WTC11 (cell line): ENCODE results near the gene PSME2. TPM values are rescaled to one million over a fixed set of nuclear protein-coding genes. Genes with fewer than 3 reads are reported as not detected.
A peak's percentile ranks its signal among the peaks of the same experiment; 100 is the strongest.

Experiments
- ATAC-seq: fragments of 200-7000 bp; cut with Tn5 transposase; 2 replicates; pipeline ENCODE4 v1.10.0; 2021; ENCODE audit warnings: mild to moderate bottlenecking, moderate library complexity
- CTCF ChIA-PET: fragments of 300-600 bp; sonication (Branson Sonifier 250); formaldehyde crosslinking; loops from one replicate; lab custom pipeline; 2021; ENCODE audit warnings: antibody characterized with exemption; lab: Charles Lee
- POLR2A ChIA-PET: fragments of 350-600 bp; sonication (Branson Sonifier 250); formaldehyde crosslinking; loops from one replicate; lab custom pipeline; 2021; ENCODE audit warnings: antibody characterized with exemption; lab: Charles Lee
- DNase-seq: peaks from one replicate; pipeline ENCODE4 v3.0.0; 2021; ENCODE audit warnings: low spot score
- H3K27ac Mint-ChIP-seq: 2 replicates; pipeline ENCODE4 v1.8.0; 2021; ENCODE audit warnings: mixed read lengths
- H3K27me3 Mint-ChIP-seq: 2 replicates; pipeline ENCODE4 v1.8.0; 2021; ENCODE audit warnings: low read depth, mild to moderate bottlenecking, moderate library complexity, mixed read lengths
- H3K36me3 Mint-ChIP-seq: 2 replicates; pipeline ENCODE4 v1.8.0; 2021; ENCODE audit warnings: mixed read lengths
- H3K4me1 Mint-ChIP-seq: 2 replicates; pipeline ENCODE4 v1.8.0; 2022; ENCODE audit warnings: mixed read lengths
- H3K4me3 Mint-ChIP-seq: 2 replicates; pipeline ENCODE4 v1.8.0; 2021; ENCODE audit warnings: mild to moderate bottlenecking, moderate library complexity, mixed read lengths
- H3K9me3 Mint-ChIP-seq: 2 replicates; pipeline ENCODE4 v1.8.0; 2021; ENCODE audit warnings: mixed read lengths
- ATF3 ChIP-seq: sonication (generic); formaldehyde crosslinking; conservative IDR thresholded peaks from 2 replicates; pipeline ENCODE4 v1.8.1; 2022; ENCODE audit warnings: mild to moderate bottlenecking, missing genetic modification reagents
- E2F5 ChIP-seq: sonication (generic); formaldehyde crosslinking; IDR thresholded peaks from 2 replicates; pipeline ENCODE4 v1.8.1; 2022; ENCODE audit warnings: mild to moderate bottlenecking, moderate library complexity, missing genetic modification reagents
- ELF4 ChIP-seq: sonication (generic); formaldehyde crosslinking; IDR thresholded peaks from 2 replicates; pipeline ENCODE4 v1.8.1; 2022; ENCODE audit warnings: low read depth, mild to moderate bottlenecking, moderate library complexity, missing genetic modification reagents
- ERG ChIP-seq: fragments of 250-450 bp; sonication (Bioruptor Pico); IDR thresholded peaks from 2 replicates; pipeline ENCODE4 v1.8.0; 2021; ENCODE audit warnings: mild to moderate bottlenecking
- FOXJ3 ChIP-seq: sonication (generic); formaldehyde crosslinking; IDR thresholded peaks from 2 replicates; pipeline ENCODE4 v1.9.0; 2021; ENCODE audit warnings: missing genetic modification reagents, mild to moderate bottlenecking, borderline replicate concordance
- FOXP1 ChIP-seq: sonication (generic); formaldehyde crosslinking; IDR thresholded peaks from 2 replicates; pipeline ENCODE4 v1.8.0; 2022; ENCODE audit warnings: missing genetic modification reagents, mild to moderate bottlenecking, moderate library complexity, borderline replicate concordance
- GABPB1 ChIP-seq: sonication (generic); formaldehyde crosslinking; IDR thresholded peaks from 2 replicates; pipeline ENCODE4 v1.8.1; 2023; ENCODE audit warnings: mild to moderate bottlenecking, missing genetic modification reagents
- GRHL2 ChIP-seq: fragments of 250-450 bp; sonication (Bioruptor Pico); IDR thresholded peaks from 2 replicates; pipeline ENCODE4 v1.8.0; 2022; ENCODE audit warnings: mild to moderate bottlenecking, moderate library complexity; ENCODE audit not compliant: insufficient replicate concordance, severe bottlenecking
- MLX ChIP-seq: sonication (generic); formaldehyde crosslinking; IDR thresholded peaks from 2 replicates; pipeline ENCODE4 v1.8.1; 2023; ENCODE audit warnings: mild to moderate bottlenecking, missing genetic modification reagents, moderate library complexity
- MXD4 ChIP-seq: fragments of 250-450 bp; sonication (Bioruptor Pico); IDR thresholded peaks from 2 replicates; pipeline ENCODE4 v1.8.0; 2021; ENCODE audit warnings: mild to moderate bottlenecking, moderate library complexity, borderline replicate concordance
- NFATC4 ChIP-seq: fragments of 250-450 bp; sonication (Bioruptor Pico); IDR thresholded peaks from 2 replicates; pipeline ENCODE4 v1.9.0; 2021; ENCODE audit warnings: mild to moderate bottlenecking
- OVOL2 ChIP-seq: fragments of 250-450 bp; sonication (Bioruptor Pico); IDR thresholded peaks from 2 replicates; pipeline ENCODE4 v1.9.0; 2021; ENCODE audit warnings: mild to moderate bottlenecking, borderline replicate concordance
- SOX15 ChIP-seq: fragments of 250-450 bp; sonication (Bioruptor Pico); IDR thresholded peaks from 2 replicates; pipeline ENCODE4 v1.9.0; 2021; ENCODE audit warnings: mild to moderate bottlenecking
- TP53 ChIP-seq: sonication (generic); formaldehyde crosslinking; IDR thresholded peaks from 2 replicates; pipeline ENCODE4 v1.8.1; 2023; ENCODE audit warnings: mild to moderate bottlenecking, missing genetic modification reagents
- ZNF671 ChIP-seq: fragments of 250-450 bp; sonication (Bioruptor Pico); IDR thresholded peaks from 2 replicates; pipeline ENCODE4 v1.8.0; 2021; ENCODE audit warnings: mild to moderate bottlenecking
- total RNA-seq: library from RNA; stranded (reverse); gene quantifications from 3 replicates; pipeline ENCODE4 v1.2.3, GENCODE V29; 2021

PSME2 gene
- total RNA-seq, 1 experiment from 2014 or later = 103 TPM

- TF ChIP-seq MLX (CRISPR knock-in tag) = no peak
- no peak for TF ChIP-seq GRHL2 (CRISPR knock-in tag)
- TF ChIP-seq OVOL2 (CRISPR knock-in tag) = no peak
- no peak for TF ChIP-seq ATF3
- no peak for TF ChIP-seq TP53
Observed at GRCh38 chr14:24113801-24114531, 32.4 kb downstream of the PSME2 start (continued).

GRCh38 chr14:24113379-24113800, 33.0 kb downstream of the PSME2 start:
- peaks cover 22% of the 10 kb centered on the region for H3K4me1 Mint-ChIP-seq
- peak overlapping the region; percentile 99 for H3K4me3 Mint-ChIP-seq
- peak overlapping the region; percentile 99 for H3K27ac Mint-ChIP-seq
- ChIA-PET CTCF (interaction anchor here (1.1 to 3.3 kb wide), 17 partner anchors 8 to 129 kb away, joined by 3 to 67 read pairs (median 8); partner anchors contain the start of genes CARMIL3, CHMP4A, DHRS4L2 and EMC9), POLR2A (interaction anchor here (1.8 to 3.3 kb wide), 9 partner anchors 19 to 82 kb away, joined by 5 to 44 read pairs (median 13); partner anchors contain the start of genes CARMIL3, EMC9, IRF9 and PCK2)
- H3K9me3 Mint-ChIP-seq = no peaks in the 10 kb centered on the region
- no peak for DNase-seq
- ATAC-seq = no peak
- peaks cover 4% of the 10 kb centered on the region; the same call in 1 of the 2 replicates for H3K27me3 Mint-ChIP-seq
- TF ChIP-seq E2F5 (CRISPR knock-in tag) = no peak
- peak; percentile 40; the same call in 1 of the 2 replicates for TF ChIP-seq ELF4 (CRISPR knock-in tag)
- peaks cover 18% of the 10 kb centered on the region for H3K36me3 Mint-ChIP-seq

- DNase-seq (no peak), ATAC-seq (no peak)
- TF ChIP-seq SOX15 (CRISPR knock-in tag) (no peak), ZNF671 (no peak), MXD4 (no peak), NFATC4 (CRISPR knock-in tag) (no peak), FOXJ3 (CRISPR knock-in tag) (no peak)
- Mint-ChIP-seq H3K4me3 (no peak overlapping the region), H3K9me3 (peaks cover 4% of the 10 kb centered on the region; the same call in 1 of the 2 replicates), H3K36me3 (peaks cover 6% of the 10 kb centered on the region; the same call in 1 of the 2 replicates), H3K27ac (no peak overlapping the region), H3K27me3 (peaks cover 4% of the 10 kb centered on the region; the same call in 1 of the 2 replicates), H3K4me1 (peaks cover 9% of the 10 kb centered on the region)
- CTCF ChIA-PET = interaction anchor here (0.7 to 3.8 kb wide), 10 partner anchors 17 to 223 kb away, joined by 3 to 254 read pairs (median 5); partner anchors contain the start of genes CARMIL3, EMC9, IRF9 and PCK2
- POLR2A ChIA-PET = interaction anchor here (0.9 to 3.6 kb wide), 2 partner anchors 41 to 59 kb away, joined by 3 to 11 read pairs; partner anchors contain the start of gene CARMIL3
Observed at GRCh38 chr14:24110523-24110922, 35.9 kb downstream of the PSME2 start.

- TF ChIP-seq FOXP1 (CRISPR knock-in tag) (no peak), GABPB1 (CRISPR knock-in tag) (peak; percentile 29; the same call in 1 of the 2 replicates), ERG (no peak)
- peaks cover 3% of the 10 kb centered on the region; the same call in 1 of the 2 replicates for H3K27me3 Mint-ChIP-seq
- no peak overlapping the region for H3K4me3 Mint-ChIP-seq
- ChIA-PET POLR2A (interaction anchor here (0.5 to 3.6 kb wide), 6 partner anchors 9 to 441 kb away, joined by 3 to 11 read pairs (median 3); partner anchors contain the start of gene CARMIL3), CTCF (interaction anchor here (0.9 to 3.8 kb wide), 12 partner anchors 12 to 224 kb away, joined by 3 to 254 read pairs (median 5); partner anchors contain the start of genes CARMIL3, EMC9, IRF9 and PCK2)
- H3K36me3 Mint-ChIP-seq = peaks cover 7% of the 10 kb centered on the region
- H3K4me1 Mint-ChIP-seq = peaks cover 5% of the 10 kb centered on the region
- peaks cover 7% of the 10 kb centered on the region for H3K9me3 Mint-ChIP-seq
- no peak overlapping the region for H3K27ac Mint-ChIP-seq
- DNase-seq (no peak), ATAC-seq (no peak)
Observed at GRCh38 chr14:24110060-24110459, 36.4 kb downstream of the PSME2 start.
